ENCODE data around the gene GLUD1.
"Not testable (repeated sequence)": the region's sequence is repeated elsewhere in the genome, so short reads cannot be mapped to it uniquely, and the experiment has no call there.

The GLUD1 gene

GRCh38 chr10:87045434-87045938, 49.2 kb downstream of the GLUD1 start:
- no peak for DNase-seq (ENCODE audit: low spot score)

GRCh38 chr10:87043579-87043978, 51.1 kb downstream of the GLUD1 start:
- DNase-seq (ENCODE audit: low spot score), result not testable (repeated sequence)

DNA sequence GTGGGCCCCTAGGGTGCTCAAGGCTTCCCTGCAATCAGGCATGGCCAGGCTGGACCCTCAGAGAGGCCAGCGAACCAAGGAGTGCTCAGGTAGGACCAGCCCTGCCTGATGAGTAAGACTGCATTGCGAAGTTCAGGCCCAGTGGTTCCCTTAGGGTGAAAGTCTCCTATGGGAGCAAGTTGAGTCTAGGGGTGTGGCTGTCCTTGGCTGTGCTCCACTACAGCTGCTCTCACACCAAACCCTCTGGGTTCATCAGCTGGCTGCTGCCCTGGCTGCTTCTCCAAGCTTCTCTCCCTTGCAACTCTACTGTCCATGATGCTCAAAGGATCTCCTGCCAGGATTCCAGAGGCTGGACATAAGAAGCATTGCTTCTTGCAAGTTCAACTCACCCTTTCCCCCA, 55.9 kb downstream of the GLUD1 start:
- peak; percentile 9 for DNase-seq (ENCODE audit: low spot score)

- peak; percentile 17 for DNase-seq (ENCODE audit: low spot score)
Measured at GRCh38 chr10:87038286-87038717, 56.3 kb downstream of the GLUD1 start.

DNA sequence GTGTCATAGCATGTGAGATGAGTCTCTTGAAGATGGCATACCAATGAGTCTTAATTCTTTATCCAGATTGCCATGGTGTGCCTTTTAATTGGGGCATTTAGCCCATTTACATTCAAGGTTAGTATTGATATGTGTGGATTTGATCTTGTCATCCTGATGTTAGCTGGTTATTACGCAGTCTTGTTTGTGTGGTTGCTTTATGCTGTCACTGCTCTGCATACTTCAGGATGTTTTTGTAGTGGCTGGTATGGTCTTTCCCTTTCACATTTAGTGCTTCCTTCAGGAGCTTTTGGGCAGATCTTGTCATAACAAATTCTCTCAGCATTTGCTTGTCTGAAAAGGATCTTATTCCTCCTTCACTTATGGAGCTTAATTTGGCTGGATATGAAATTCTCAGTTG, 58.0 kb downstream of the GLUD1 start:
- no peak for DNase-seq (ENCODE audit: low spot score)

- DNase-seq (ENCODE audit: low spot score), result no peak
Measured at GRCh38 chr10:87030912-87031635, 63.6 kb downstream of the GLUD1 start.

DNA sequence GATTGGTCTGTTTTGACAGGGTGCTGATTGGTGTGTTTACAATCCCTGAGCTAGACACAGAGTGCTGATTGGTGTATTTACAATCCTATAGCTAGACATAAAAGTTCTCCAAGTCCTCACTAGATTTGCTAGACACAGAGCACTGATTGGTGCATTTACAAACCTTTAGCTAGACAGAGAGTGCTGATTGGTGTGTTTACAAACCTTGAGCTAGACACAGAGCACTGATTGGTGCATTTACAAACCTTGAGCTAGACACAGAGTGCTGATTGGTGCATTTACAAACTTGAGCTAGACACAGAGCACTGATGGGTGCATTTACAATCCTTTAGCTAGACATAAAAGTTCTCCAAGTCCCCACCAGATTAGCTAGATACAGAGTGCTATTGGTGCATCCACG, 64.2 kb downstream of the GLUD1 start:
- not testable (repeated sequence) for DNase-seq (ENCODE audit: low spot score)

DNA sequence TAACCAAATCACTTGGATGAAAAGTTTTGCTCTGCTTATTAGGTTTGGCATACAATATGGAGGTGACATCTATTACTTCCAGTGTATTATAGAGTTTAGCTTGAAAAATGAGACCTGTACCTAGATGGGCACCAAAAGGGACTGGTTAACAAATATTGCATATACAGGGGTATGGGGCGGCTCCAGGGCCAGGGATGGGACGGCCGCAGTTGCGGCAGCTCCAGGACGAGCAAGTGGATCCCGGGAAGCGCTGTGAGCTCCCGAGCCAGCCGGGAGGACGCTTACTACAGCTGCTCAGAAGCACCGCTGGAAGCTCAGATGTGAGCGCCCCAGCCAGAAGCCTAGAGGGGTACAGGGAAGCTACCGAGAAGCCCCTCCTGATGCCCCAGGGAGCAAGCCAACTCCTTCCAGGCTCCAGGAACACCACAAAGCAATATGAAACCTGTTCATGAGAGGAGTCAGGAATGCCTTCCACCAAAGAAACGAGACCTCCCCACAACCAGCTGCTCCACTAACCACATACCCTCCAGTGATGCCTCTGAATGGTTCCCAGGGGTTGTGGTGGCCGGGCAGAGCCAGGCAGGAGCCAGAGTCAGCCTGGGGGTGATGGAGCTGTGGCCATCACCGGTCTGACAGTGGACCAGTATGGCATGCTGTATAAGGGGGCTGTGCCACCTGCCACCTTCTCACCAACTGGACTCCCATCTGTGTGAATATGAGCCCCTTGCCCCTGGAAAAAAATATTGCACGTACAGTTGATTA, 67.7 kb downstream of the GLUD1 start:
- not testable (repeated sequence) for DNase-seq (ENCODE audit: low spot score)

- DNase-seq (ENCODE audit: low spot score), result not testable (repeated sequence)
Measured at GRCh38 chr10:87025285-87025958, 69.2 kb downstream of the GLUD1 start.

- not testable (repeated sequence) for DNase-seq (ENCODE audit: low spot score)
Measured at GRCh38 chr10:87020056-87020455, 74.6 kb downstream of the GLUD1 start, which contains the start of gene FAM25A. Gene FAM25A, plus strand, starts transcription at chr10:87020294. Its CDS starts 31 bp downstream, at chr10:87020325.

DNA sequence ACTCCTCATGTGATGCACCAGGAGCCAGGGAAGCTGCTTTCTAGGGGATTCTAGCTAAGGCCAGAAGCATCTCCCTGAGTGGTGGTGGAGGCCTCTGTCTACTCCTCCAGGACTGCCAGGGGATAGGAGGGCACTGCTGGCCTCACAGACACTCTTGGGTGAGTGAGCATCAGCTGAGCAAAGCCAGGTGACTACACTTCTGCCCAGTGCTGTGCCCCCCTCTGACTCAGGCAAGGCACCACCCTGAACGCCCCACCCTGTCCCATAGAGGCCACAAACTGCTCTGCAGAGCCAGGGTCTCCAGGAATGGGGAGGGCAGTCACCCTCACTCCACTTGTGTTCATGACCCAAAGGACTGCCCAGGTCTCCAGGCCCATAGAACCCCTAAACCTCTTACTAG, 75.1 kb downstream of the GLUD1 start:
- DNase-seq (ENCODE audit: low spot score), result not testable (repeated sequence)

DNA sequence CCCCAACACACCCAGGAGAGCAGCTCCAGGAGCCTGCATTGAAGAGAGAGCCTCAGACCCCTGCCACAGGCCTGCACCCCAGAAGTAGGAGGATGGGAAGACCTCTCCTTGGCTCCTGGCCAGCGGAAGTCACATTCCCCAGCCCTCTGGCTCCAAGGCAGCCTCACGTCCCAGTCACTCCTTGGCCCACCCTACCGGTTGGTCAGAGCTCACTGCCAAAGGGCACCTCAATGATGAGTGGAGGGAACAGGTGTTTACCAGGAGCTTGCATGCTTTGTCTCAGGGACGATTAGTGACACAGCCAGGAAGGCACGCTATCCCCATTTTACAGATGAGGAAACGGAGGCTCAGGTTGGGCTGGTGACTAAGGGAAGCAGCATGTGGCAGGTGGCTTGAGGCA, 75.6 kb downstream of the GLUD1 start:
- DNase-seq (ENCODE audit: low spot score), result not testable (repeated sequence)

GRCh38 chr10:87018127-87018526, 76.5 kb downstream of the GLUD1 start:
- DNase-seq (ENCODE audit: low spot score), result not testable (repeated sequence)

DNA sequence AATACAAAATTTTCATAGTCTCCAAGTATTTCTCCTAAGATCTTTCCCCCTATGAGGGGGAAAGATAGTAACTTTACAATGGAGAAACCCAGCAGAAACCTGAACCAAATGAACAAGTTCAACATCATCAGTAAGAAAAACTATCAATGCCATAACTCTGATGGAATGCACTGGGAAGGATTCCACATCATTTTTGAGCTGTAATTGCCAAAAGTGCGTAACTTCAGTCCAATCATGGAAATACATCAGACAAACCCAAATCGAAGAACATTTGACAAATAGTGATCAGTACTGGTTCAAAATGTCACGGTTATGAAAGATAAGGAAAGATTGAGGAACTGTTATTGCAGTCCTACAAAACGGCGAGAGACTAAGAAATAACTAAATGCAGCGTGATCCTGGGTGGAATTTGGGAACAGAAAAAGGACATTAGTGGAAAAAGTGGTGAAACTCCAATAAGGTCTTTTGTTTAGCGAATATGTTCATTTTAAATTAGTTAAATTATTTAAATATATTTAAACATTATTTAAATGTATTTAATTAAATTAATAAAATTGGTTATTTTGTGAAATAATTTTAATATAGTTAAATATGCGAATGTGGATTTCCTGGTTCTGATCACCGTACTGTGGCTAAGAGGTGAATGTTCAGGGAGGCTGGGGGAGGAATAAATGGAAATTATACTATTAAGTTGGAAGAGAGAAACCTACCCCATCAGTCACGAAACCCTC, 79.5 kb downstream of the GLUD1 start:
- not testable (repeated sequence) for DNase-seq (ENCODE audit: low spot score)

GRCh38 chr10:87013528-87013927, 81.1 kb downstream of the GLUD1 start:
- DNase-seq (ENCODE audit: low spot score), result not testable (repeated sequence)

GRCh38 chr10:87009134-87009696, 85.4 kb downstream of the GLUD1 start:
- not testable (repeated sequence) for DNase-seq (ENCODE audit: low spot score)

DNA sequence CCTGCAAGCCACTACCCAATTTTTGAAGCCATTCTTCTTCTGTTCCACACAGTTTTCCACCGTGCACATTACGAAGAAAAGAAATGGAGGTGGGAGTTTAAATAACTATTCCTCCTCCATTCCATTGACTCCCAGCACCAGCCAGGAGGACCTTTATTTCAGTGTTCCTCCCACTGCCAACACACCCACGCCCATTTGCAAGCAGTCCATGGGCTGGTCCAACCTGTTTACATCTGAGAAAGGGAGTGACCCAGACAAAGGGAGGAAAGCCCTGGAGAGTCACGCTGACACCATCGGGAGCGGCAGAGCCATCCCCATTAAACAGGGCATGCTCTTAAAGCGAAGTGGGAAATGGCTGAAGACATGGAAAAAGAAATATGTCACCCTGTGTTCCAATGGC, 86.3 kb downstream of the GLUD1 start:
- not testable (repeated sequence) for DNase-seq (ENCODE audit: low spot score)

GRCh38 chr10:87007674-87008073, 87.0 kb downstream of the GLUD1 start:
- DNase-seq (ENCODE audit: low spot score), result not testable (repeated sequence)

GRCh38 chr10:87007124-87007523, 87.5 kb downstream of the GLUD1 start:
- DNase-seq (ENCODE audit: low spot score), result not testable (repeated sequence)

- DNase-seq (ENCODE audit: low spot score), result no peak
Measured at GRCh38 chr10:87000491-87000890, 94.2 kb downstream of the GLUD1 start.
